GM21737 (cell line): Measurements from ENCODE around the gene RASD1.
"Not testable (repeated sequence)": the region's sequence is repeated elsewhere in the genome, so short reads cannot be mapped to it uniquely, and the experiment has no call there.

ENCODE experiments used
- ATAC-seq: cut with Tn5 transposase; IDR thresholded peaks from one replicate; pipeline ENCODE4 v1.9.1; 2021; ENCODE audit warnings: mild to moderate bottlenecking, moderate library complexity; ENCODE audit not compliant: unreplicated experiment

RASD1 gene

DNA sequence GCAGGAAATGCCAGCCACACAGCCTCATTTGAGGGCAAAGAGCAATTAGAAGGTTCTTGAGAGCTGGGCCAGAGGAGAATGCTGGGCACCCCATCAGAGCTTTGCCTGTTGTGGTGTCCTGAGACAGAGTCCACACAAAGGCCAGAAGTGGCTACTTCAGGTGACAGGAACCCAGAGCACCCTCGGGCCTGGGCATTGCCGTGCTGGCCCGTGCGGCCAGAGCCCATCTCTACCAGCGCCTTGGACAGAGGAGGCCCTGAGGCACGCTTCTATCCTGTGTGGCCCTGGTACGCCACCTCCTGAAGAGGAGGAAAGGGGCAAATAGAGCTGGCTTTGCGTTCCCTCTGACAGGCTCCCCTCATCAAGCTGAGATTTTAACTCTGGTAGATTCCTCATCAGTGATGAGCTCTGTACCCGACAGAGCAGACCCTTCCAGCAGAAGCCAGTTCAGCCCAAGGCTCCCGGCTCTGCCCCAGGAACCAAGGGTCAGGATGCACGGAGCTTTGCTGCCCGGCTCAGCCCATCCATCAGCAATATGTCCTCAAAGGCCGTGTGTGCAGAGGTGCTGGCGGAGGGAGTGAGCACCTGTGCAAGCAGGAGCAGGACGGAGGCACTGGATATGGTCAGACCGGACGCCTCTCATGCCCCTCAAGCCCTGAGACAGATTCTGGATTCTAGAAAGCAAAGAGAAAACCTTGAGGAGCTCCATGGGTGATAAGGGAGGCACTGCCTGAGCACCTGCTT, 3.4 kb upstream of the RASD1 start:
- ATAC-seq = no peak

DNA sequence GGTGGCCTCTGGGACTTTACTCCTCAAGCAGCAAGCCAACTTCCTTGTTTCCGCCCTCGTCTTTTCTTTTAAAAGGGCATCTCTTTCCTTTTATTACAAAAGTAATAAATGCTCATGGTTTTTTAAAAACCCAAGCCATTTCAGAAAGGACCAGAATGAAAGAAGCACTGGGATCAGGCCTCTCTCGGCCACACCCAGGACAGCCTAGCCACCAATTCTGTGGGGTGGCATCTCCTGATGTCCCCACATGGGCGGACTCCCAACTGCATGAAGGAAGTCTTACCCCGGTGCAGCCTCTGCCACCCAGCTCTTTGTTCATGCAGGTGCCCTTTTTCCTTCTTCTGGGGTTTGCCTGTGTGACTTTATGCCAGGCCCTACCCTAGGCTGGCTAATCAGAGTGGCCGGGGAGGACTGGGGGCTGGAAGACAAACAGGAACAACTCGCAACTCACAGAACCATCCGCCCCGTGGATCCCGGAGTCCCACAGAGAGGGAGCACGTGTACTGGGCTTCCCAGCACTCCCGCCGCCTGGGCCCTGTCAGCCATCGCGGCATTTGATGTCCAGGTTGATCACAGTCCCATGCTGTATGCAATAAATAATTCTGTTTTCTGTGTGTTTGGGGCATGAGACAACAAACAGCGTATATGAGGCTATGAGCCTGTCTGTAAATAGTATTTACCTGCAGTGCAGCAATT, 2.6 kb upstream of the RASD1 start:
- ATAC-seq = no peak

DNA sequence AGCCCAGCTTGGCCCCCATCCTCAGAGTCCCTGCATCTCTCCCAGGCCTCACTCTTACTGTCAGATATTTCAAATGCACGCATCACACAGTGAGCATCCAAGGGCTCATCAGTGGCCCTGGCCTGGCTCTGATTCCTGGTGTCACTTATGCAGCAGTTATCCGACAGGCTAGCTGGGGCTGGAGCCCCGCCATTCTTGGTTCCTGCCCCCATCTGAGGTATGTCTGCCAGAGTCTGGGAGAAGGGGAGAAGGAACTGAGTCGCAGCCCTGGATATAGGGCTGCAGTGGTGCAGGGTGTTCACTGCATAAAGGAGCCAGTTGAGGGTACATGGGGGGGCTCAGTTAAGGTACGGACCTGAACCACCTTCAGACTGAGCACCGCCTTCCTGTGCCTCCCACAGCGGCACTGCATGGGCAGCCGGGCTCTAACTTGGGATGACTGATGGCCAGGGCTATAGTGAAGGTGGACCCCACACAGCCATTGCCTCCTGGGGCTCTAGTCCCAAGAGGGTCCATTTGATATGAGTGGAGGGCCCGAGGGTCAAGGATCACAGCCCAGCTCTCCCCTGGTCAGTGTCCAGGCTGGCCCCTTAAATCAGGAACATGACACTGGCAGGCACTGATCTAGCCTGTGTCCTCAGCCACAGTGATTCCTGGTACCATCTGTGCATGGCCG, 1.8 kb upstream of the RASD1 start:
- no peak for ATAC-seq

DNA sequence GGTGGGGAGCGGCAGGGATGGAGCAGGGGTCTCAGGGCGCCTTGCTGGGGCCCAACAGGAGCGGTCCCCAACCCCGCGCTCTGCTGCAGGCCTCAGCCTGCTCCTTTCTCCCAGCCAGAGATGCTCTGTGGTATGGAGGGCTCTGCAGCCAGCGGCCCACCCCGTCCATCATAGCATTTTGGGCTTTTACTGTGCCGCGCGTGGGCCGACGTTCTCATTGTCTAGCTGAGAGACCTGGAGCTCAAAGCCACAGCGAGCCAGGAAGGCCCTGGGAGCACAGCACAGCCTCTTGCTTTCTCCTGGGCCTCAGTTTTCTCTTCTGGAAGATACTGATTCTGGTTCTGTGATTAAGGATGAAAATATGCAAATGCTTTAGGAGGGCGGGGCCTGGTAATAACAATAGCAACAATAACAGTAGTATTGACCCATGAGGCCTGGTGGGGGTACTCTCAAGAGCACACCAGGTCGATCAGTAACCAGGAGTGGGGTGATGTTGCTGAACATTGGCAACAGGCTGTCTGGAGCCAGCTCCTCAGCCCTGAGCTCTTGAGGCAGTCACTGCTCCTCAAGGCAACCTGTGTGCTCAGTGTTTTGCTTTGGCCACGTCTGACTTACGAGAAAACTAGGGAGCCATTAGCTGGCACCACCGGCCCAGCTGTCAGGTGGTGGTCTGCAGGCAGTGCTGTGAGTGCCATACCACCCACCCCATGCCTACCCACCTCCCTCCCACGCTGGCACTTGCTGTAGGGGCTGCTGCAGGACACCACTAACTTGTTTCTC, 1.1 kb upstream of the RASD1 start:
- ATAC-seq = no peak

DNA sequence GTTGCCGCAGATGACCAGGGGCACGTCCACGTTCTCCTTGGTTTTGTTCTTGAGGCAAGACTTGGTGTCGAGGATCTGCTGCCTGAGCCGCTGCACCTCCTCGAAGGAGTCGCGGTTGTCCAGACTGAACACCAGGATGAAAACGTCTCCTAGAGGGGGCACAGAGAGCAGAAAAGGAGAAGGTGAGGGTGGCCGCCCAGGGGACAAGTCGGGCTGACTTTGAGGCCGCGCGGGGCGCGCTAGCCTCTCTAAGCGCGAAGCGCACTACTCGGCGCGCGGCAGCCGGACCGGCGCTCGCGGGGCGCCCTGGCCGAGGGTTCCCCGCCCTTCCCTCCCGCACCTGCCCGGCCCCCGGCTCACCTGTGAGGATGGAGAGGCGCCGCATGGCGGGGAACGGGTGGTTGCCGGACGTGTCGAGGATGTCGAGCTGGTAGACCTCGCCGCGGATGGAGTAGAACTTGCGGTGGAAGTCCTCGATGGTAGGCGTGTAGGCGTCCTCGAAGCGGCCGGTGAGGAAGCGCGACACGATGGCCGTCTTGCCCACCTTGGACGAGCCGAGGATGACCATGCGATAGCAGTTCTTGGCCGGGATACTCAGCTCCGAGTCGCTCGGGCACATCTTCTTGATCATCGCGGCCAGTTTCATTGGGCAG, 533 bp downstream of the RASD1 start:
- ATAC-seq = no peak

DNA sequence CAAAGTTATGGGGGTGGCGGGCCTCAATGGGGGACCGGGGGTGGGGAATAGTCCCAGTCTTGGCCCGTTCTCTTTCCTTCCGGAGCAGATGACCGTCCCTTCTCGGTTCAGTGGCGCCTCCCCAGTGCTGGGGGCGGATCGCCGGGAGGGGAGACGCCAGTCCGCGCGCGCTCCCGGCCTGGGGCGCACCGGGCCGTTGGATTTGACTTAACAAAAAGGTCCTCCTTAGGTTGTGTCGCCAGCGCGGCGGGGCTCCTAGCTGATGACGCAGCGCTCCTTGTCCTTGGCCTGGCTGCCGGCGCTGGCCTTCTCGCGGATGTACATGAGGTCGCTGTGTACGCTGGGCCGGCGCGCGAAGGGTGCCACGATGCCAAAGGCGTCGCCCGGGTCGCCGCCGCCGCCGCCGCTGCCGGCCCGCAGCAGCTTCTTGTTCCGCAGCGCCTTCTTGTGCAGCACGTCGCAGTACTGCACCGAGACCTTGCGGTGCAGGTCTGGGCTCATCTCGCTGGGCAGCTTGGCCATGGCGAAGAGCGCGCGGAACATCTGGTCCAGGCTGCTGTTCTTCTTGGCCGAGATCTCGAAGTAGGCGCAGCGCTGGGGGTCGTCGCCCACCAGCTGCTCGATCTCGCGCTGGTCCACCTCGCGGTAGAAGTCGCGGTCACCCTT, 1.2 kb downstream of the RASD1 start:
- no peak for ATAC-seq

DNA sequence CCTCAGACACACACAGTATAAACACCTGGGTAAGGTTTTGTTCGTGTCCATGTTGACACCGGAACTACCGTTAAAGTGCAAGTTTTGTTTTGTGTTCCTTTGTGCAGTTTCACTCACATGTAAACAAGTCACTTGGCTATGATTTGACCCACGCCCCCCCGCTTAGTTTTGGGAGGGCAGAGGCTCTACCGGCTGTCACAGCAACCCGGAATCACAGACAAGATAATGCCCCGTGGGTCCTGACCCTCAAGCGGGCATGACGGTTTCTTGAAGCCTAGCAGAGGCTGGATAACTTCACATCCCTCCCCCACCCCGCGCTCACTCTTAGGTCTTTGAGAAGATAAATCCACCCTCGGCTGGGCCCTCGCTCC, 1.7 kb downstream of the RASD1 start:
- no peak for ATAC-seq

DNA sequence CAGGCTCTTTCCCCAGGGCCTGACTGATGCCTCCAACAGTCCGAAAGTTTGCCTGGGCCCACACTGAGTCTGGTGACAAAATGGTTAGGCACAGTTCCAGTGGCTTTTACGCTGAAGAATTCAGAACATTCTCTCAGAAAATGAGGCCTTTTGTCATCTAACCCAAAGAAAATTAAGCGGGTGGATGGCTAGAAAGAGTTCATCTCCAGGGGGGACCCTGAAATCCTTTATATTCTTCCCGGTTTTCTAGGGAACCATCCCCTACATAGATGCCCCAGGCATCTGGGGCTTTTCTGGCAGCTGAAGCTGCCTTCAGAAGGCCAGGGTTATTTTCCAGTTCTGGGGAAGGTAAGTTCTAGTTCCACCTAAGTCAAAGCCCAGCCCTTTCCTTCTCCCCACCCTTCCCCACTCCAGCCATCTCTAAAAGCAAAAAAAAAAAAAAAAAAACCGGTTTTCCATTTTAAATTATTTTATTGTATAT, 2.2 kb downstream of the RASD1 start:
- ATAC-seq = no peak

DNA sequence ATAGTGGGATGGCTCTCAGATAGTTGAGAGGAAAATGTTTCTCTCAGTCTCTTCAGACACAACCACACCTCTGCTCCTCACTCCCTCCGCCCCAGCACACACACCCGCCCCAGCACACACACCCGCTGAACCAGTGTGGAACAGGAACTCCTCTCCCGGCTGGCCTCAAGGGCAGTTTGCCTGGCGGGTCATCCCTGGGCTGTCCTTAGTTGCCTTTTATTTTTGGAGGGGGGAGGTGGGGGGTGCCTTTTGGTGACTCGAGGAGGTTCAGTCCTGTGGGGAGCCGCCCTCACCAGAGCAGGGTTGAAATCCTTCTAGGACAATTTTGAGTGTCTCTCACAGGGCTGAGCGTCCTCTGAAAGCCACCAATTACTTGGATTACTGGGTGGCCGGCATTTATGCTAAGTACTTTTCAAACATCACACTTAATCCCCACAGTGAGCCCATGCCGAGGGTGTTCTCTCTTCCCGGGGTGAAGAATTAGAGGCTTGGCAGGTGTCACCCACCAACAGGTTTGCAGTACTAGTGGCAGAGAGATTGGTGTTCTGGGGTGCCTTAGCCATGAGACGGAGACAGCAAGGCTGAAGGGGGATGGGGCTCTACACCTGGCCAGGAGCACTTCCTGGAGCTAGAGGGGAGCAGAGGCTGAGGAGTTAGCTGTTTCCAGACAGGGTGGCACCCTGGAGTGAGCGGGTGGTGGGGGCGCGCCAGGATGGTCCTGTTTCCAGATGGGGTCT, 2.8 kb downstream of the RASD1 start:
- ATAC-seq = no peak

DNA sequence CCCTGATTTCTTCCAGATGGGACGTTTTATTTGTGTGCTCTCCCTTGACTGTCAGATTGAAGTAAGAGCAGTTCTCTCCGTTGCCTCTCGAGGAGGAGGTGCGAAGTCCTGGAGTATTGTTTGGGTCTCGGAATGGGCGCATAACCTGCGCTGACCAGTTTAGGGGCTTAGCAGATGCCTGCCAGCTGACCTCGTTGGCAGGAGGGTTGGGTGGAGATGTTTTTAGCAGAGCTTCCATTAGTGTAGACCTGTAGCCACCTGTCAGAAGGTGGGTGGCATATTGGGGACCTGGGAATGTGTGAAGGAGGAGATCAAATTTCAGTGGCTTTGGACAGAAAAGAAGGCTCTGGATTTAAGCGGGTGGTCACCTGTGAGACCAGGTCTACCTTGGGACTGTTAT, 3.6 kb downstream of the RASD1 start:
- ATAC-seq = no peak

DNA sequence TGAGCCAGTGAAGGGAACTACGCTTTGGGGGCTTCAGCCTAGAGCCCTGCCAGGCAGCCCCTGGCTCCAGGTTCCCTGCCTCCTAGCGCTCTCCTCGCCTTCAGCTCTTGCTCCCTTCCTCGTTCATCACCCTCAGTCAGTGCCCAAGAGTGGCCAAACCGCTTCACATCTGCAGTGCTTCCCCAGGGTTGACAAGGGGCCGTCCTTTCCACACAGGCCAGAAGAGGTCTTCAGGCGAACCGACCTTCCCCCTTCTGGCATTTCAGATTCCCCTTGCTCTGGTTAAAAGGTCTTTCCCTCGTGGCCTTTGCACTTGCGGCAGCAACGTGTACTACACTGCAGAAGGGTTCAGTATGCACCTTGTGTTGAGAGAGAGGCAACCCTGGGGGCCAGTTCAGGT, 4.1 kb downstream of the RASD1 start:
- ATAC-seq = no peak

DNA sequence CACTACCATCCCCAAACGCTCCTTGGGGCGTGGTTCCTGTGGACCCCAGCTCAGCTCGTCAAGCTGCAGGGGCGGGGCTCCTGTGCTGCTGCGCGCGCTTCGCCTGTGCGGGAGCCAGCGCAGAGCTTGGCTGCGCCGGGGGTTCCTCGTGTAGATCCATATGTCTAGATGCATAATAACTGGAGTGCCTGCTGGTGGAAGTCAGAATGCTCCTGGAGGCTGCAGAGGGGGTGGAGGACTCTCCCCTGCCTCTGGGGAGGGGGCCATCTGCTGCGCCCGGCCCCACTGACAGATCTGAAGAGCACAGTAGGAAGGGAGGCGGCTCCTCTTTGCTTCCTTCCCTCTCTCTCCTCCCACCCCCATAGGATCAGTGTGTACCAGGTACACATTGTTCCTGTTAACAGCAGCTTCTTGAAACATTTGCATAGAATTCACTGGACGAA, 4.6 kb downstream of the RASD1 start:
- ATAC-seq = no peak

DNA sequence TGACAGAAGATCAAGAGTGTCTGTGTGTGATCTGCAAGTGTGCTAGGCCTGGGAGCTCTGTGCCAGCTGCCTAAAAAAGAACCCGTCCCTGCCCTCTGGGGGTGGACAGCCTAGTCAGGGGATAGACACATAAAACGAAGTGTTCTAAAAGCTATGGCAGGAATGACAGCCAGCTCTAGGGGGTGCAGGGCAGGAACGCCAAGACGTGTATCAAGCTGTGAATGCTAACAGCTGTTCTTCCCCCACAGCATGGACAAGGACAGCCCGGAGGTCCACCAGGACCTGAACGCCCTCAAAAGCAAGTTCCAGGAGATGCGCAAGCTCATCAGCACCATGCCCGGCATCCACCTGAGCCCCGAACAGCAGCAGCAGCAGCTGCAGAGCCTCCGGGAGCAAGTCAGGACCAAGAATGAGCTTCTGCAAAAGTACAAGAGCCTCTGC, 5.1 kb downstream of the RASD1 start:
- no peak for ATAC-seq

DNA sequence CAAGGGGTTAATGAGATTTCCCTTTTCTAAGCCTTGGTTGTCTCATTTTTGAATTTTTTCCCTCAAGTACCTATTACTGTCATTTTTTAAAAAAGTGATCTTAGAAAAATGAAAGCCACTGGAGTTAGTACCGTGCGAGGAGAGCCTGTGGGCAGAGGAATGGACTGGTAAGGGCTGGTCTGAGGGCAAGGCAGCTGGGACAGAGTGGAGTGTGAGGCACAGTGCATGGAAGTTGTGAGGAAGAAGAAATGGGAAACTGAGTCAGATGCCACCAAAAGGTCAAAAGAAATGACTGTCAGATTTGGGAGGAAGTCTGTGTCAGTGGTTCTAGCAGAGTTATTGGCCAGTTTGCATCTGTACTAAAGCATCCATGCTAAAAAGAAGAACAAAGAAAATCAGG, 8.2 kb downstream of the RASD1 start:
- ATAC-seq = no peak

DNA sequence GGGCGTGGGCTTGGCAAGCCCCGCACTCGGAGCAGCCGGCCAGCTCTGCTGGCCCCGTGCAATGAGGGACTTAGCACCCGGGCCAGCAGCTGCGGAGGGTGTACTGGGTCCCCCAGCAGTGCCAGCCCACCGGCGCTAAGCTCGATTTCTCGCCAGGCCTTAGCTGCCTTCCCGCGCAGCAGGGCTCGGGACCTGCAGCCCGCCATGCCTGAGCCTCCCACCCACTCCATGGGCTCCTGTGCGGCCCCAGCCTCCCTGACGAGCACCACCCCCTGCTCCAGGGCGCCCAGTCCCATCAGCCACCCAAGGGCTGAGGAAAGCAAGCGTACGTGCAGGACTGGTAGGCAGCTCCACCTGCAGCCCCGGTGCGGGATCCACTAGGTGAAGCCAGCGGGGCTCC, 9.8 kb downstream of the RASD1 start:
- not testable (repeated sequence) for ATAC-seq

DNA sequence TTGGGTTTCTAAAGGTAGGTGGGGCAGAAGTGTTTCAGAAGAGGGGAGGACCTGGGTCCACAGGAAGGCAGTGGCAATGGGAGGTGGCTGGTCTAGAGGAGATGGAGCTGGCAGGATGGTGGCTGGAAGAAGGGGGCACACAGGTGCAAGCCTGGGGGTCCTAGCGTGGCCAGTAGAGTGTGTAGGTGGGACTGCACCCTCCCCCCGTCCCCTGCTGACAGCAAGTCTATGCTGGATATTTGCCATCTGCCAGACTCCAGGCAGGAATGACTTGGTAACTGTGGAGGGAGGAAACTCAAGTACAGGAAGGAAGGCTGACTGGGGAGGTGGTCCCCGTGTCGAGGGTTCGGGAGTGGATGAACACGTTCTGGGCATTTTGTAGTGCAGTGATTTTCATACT, 10.8 kb downstream of the RASD1 start:
- ATAC-seq = no peak

DNA sequence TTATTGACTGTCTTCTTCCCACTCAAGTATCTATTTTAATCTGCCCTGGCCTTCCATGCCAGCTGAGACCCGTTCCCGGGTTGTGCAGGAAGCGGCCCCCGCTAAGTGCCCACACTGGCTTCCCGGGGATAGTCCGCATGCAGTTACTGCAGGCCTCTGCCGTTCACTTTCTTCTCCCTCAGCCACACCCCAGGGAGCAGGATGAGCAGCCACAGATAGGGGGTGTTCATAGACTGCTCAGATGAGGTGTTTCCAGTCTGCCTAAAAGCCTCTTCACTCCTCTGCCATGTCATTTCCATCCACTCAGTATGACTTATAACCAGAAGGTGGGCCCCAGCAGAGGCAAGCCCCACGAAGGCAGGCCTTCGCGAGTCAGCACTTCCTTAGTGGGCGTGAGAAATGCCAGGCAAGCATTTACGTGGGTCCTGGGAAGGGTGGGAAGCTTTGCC, 11.7 kb downstream of the RASD1 start:
- no peak for ATAC-seq

DNA sequence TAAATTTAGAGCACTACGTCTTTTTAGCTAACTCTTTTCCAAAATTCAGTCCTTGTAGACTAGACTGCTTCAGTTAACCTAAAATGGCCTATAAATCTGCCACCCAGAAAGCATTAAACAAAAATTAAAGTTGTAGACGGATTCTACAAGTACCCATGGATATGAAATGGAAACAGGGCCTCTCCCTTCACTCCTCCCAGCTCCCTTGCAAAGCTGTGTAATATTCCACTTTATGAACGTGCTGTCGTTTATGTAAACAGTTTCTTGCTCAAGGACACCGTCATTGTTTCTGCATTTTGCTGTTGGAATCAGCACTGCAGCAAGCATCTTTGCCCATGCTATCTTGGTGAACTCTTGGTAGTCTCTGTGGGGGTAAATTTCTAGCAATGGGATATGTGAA, 14.3 kb downstream of the RASD1 start:
- no peak for ATAC-seq

DNA sequence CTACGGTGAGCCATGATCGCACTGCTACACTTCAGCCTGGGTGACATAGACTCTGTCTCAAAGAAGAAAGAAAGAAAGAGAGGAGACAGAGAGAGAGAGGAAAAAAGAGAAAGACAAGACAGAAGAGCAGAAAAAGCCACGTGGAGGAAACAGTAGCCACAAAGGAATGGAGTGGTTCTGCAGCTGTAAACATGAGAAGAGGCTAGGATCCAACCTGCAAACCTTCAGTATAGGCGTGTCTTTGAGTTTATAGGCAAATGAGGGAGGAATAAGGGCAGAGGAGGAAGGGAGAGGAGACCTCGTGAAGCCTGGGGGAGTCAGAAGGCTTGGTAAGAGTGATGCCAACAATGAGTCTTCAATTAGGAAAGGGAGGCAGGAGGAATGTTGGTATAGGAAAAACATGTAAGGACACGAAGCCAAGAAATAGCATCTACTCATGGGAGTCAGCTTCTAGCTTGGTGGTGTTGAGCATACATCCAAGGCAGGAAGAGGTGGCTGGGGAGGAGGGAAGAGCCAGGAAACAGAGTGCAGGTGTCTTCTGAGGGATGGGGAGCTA, 15.5 kb downstream of the RASD1 start:
- no peak for ATAC-seq
